ENCODE data around the gene CRIP2. TPM values are rescaled to one million over a fixed set of nuclear protein-coding genes. Genes with fewer than 3 reads are reported as not detected.

The CRIP2 gene
- total and polyA plus RNA-seq, 4 donors = 4.3 to 40.0 (median 20.7) TPM

DNA sequence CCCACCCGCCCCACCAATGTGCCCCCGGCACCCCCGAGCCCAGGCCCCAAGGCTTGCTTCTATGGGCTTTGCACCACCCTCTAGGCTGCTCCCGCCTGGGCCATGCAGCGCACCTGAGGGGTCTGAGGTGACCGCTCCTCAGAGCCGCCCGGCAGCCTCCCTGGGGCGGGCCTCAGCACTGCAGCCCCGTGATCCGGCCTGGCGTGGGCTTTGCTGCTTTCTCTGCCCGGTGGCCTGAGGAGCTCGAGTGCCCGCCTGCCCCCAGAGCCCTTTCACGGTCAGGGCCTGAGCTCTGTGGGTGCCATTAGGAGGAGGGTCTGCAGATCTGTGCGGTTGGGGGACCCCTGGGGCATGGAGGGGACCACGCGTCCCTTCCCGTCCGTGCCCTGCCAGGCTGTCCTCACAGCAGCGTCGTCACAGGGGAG lies 48.8 kb upstream of the CRIP2 start:
- no peak overlapping the region for H3K27ac ChIP-seq (ENCODE audit: low read depth in 1 of 2, low read length in 2 of 2)
- H3K36me3 ChIP-seq (ENCODE audit: control insufficient read depth in 4 of 4, insufficient read depth in 3 of 4, low read depth in 1 of 4, low read length in 3 of 4) = peaks cover 0 to 6% (median 2%) of the 10 kb centered on the region in 4 donors
- TF ChIP-seq, protein P1, sequence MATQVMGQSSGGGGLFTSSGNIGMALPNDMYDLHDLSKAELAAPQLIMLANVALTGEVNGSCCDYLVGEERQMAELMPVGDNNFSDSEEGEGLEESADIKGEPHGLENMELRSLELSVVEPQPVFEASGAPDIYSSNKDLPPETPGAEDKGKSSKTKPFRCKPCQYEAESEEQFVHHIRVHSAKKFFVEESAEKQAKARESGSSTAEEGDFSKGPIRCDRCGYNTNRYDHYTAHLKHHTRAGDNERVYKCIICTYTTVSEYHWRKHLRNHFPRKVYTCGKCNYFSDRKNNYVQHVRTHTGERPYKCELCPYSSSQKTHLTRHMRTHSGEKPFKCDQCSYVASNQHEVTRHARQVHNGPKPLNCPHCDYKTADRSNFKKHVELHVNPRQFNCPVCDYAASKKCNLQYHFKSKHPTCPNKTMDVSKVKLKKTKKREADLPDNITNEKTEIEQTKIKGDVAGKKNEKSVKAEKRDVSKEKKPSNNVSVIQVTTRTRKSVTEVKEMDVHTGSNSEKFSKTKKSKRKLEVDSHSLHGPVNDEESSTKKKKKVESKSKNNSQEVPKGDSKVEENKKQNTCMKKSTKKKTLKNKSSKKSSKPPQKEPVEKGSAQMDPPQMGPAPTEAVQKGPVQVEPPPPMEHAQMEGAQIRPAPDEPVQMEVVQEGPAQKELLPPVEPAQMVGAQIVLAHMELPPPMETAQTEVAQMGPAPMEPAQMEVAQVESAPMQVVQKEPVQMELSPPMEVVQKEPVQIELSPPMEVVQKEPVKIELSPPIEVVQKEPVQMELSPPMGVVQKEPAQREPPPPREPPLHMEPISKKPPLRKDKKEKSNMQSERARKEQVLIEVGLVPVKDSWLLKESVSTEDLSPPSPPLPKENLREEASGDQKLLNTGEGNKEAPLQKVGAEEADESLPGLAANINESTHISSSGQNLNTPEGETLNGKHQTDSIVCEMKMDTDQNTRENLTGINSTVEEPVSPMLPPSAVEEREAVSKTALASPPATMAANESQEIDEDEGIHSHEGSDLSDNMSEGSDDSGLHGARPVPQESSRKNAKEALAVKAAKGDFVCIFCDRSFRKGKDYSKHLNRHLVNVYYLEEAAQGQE (IDR thresholded peaks at IDR 0.05) = no peak
- TF ChIP-seq, protein P2, sequence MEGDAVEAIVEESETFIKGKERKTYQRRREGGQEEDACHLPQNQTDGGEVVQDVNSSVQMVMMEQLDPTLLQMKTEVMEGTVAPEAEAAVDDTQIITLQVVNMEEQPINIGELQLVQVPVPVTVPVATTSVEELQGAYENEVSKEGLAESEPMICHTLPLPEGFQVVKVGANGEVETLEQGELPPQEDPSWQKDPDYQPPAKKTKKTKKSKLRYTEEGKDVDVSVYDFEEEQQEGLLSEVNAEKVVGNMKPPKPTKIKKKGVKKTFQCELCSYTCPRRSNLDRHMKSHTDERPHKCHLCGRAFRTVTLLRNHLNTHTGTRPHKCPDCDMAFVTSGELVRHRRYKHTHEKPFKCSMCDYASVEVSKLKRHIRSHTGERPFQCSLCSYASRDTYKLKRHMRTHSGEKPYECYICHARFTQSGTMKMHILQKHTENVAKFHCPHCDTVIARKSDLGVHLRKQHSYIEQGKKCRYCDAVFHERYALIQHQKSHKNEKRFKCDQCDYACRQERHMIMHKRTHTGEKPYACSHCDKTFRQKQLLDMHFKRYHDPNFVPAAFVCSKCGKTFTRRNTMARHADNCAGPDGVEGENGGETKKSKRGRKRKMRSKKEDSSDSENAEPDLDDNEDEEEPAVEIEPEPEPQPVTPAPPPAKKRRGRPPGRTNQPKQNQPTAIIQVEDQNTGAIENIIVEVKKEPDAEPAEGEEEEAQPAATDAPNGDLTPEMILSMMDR (IDR thresholded peaks at IDR 0.05; ENCODE audit: low read depth, low read length, missing input control) = no peak
- TF ChIP-seq FOXA1 (IDR thresholded peaks at IDR 0.05) (no peak), GABPA (IDR thresholded peaks at IDR 0.05 in 1 of 2, conservative IDR thresholded peaks at IDR 0.05 in 1 of 2) (no peak), HNF4A (conservative IDR thresholded peaks at IDR 0.05) (no peak), RAD21 (IDR thresholded peaks at IDR 0.05) (no peak), FOXA2 (IDR thresholded peaks at IDR 0.05) (no peak), TAF1 (conservative IDR thresholded peaks at IDR 0.05) (no peak), RXRA (IDR thresholded peaks at IDR 0.05) (no peak), EGR1 (IDR thresholded peaks at IDR 0.05; ENCODE audit: low read depth in 2 of 2) (no peak), NR2F2 (IDR thresholded peaks at IDR 0.05) (no peak), JUND (IDR thresholded peaks at IDR 0.05) (no peak), HNF4G (IDR thresholded peaks at IDR 0.05) (no peak), YY1 (IDR thresholded peaks at IDR 0.05) (no peak), SP1 (IDR thresholded peaks at IDR 0.05) (no peak)
- TF ChIP-seq, protein P3, sequence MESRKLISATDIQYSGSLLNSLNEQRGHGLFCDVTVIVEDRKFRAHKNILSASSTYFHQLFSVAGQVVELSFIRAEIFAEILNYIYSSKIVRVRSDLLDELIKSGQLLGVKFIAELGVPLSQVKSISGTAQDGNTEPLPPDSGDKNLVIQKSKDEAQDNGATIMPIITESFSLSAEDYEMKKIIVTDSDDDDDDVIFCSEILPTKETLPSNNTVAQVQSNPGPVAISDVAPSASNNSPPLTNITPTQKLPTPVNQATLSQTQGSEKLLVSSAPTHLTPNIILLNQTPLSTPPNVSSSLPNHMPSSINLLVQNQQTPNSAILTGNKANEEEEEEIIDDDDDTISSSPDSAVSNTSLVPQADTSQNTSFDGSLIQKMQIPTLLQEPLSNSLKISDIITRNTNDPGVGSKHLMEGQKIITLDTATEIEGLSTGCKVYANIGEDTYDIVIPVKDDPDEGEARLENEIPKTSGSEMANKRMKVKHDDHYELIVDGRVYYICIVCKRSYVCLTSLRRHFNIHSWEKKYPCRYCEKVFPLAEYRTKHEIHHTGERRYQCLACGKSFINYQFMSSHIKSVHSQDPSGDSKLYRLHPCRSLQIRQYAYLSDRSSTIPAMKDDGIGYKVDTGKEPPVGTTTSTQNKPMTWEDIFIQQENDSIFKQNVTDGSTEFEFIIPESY (IDR thresholded peaks at IDR 0.05) = no peak
- TF ChIP-seq, protein P4, sequence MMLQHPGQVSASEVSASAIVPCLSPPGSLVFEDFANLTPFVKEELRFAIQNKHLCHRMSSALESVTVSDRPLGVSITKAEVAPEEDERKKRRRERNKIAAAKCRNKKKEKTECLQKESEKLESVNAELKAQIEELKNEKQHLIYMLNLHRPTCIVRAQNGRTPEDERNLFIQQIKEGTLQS (IDR thresholded peaks at IDR 0.05) = no peak
- TF ChIP-seq, protein P5, sequence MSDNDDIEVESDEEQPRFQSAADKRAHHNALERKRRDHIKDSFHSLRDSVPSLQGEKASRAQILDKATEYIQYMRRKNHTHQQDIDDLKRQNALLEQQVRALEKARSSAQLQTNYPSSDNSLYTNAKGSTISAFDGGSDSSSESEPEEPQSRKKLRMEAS (IDR thresholded peaks at IDR 0.05) = no peak
- H3K27me3 ChIP-seq (ENCODE audit: control insufficient read depth in 4 of 4, insufficient read depth in 4 of 4, low read length in 3 of 4) = no peaks in the 10 kb centered on the region
- H3K9ac ChIP-seq (ENCODE audit: low read depth in 1 of 2, low read length in 2 of 2) = no peak overlapping the region
- DNase-seq (ENCODE audit: low spot score) = no peak
- H3K4me1 ChIP-seq (ENCODE audit: control insufficient read depth in 4 of 4, insufficient read depth in 4 of 4, low read length in 3 of 4) = peaks cover 12 to 25% (median 17%) of the 10 kb centered on the region in 4 donors
- WGBS = 93% methylated on average over 23 of the region's 23 CpGs
- H3K4me3 ChIP-seq (ENCODE audit: low read depth in 1 of 3, low read length in 3 of 3) = no peak overlapping the region
- no peaks in the 10 kb centered on the region for H3K9me3 ChIP-seq (ENCODE audit: control insufficient read depth in 4 of 4, low read length in 3 of 4)

Measured in liver (tissue), 9 donors.